Activated CD4-positive, alpha-beta T cell treated with anti-CD3 and anti-CD28 coated beads, Interleukin-10, Interleukin-2, amounts not matched to agents 100 ng/mL and 50 ng/mL, durations not matched to agents 16 hours and 8 hours (primary cell): ENCODE measurements around the gene MLKL.
"Not testable (repeated sequence)": the region's sequence is repeated elsewhere in the genome, so short reads cannot be mapped to it uniquely, and the experiment has no call there.

Experiments used
- DNase-seq: peaks from one replicate; pipeline ENCODE4 v3.0.0-alpha.2; 2020

MLKL gene

DNA sequence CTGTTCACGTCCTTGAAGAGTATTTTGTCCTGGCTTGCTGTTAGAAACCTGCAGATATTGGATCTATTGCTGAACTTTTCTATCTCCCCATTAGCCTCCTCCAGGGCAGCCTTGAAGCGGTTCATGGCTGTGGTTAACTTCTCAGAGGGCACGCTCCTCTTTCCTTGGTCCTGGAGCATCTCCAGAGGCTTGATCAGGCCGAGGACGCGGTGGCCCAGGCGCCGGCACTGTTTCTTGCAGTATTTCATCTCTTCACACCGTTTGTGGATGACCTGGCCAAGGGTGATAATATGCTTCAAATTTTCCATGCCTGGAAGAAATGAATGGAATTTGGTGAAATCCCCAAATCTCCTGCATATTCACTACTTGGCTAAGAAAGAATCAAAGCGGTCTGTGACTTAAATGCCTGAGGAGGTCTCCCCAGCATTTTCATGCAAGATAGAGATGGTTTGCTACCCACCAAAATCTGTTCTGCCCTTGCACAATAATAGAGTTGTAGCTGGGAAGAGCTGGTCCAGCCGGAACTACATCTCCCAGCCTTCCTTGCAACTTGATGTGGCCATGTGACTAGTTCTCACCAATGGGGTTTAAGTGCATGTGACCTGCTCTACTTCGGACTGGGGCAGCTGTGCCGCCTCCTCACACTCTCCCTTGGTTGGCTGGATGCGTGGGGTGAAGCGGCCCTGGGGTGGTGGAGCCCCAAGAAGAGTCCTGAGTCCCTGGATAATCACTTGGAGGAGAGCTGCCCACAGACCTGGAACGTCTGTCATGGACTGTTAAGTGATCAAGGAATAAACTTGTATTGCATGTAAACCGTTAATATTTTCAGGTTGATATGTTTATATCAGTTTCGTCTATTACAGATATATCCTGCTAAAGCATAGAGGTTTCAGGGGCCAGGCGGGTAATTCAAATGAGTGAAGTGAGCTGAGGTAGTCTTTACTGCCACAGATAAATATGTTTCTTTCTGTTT is 4.9 kb downstream of the MLKL start:
- peak; percentile 90 for DNase-seq

- DNase-seq, result no peak
These were observed 9.4 kb downstream of the MLKL start for GRCh38 chr16:74691093-74691855.

DNA sequence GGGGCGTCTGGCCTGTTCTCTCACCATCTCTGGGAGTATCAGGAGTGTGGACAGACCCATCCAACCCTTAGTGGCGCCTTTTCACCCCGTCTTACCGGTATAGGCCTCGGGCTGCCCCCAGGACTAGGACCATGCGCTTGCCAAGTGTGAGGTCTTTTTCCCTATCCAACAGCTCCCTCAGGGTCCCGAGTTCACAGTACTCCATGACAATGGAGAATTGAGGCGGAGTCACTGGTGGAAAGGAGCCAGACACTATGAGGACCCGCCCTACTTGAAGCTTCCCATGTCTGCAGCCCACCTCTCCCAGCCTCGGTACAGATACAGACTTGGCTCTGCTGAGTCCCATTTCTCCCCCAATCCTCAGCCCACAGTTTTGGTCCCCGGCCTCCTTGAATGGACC is 18.1 kb downstream of the MLKL start:
- DNase-seq, result no peak

GRCh38 chr16:74680681-74681080 is 20.0 kb downstream of the MLKL start:
- DNase-seq, result no peak

GRCh38 chr16:74679983-74680382 is 20.7 kb downstream of the MLKL start:
- no peak for DNase-seq

DNA sequence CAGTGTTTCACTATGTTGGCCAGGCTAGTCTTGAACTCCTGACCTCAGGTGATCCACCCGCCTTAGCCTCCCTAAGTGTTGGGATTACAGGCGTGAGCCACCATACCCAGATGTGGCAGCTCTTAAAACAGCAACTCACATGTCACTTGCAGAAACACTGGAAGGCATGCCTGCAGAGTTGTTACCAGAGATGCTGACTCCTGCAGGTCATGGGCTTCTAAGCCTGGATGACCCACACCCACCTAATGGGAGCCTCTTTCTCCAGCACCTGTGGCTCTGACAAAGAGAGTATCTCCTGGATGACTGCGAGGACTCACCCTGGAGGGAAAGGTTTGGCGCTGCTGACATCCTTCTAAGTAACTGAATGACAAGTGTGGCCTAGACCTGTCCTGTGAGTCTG is 22.8 kb downstream of the MLKL start:
- no peak for DNase-seq

DNA sequence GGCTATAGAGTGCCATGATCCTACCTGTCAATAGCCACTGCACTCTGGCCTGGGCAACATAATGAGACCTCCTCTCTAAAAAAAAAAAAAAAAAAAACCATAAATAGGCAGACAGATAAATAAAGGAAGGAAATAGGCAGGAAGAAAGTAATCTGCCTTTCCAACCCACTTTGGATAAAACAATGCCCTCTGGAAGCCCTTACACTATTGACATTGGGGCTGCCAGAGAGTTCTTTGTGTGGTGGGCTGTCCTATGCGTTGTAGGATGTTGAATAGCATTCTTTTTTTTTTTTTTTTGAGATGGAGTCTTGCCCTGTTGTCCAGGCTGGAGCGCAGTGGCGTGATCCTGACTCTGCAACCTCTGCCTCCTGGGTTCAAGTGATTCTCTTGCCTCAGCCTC is 26.8 kb downstream of the MLKL start:
- no peak for DNase-seq

DNA sequence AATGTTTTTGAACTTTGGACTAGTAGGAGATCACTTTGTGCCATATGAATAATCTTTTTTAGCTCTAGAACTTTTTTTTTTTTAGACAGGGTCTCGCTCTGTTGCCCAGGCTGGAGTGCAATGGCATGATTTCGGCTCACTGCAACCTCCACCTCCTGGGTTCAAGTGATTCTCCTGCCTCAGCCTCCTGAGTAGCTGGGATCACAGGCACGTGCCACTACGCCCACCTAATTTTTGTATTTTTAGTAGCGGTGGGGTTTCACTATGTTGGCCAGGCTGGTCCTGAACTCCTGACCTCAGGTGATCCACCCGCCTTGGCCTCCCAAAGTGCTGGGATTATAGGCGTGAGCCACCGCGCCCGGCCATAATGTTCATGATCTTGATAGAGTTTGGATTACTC is 31.8 kb downstream of the MLKL start:
- DNase-seq, result not testable (repeated sequence)

DNA sequence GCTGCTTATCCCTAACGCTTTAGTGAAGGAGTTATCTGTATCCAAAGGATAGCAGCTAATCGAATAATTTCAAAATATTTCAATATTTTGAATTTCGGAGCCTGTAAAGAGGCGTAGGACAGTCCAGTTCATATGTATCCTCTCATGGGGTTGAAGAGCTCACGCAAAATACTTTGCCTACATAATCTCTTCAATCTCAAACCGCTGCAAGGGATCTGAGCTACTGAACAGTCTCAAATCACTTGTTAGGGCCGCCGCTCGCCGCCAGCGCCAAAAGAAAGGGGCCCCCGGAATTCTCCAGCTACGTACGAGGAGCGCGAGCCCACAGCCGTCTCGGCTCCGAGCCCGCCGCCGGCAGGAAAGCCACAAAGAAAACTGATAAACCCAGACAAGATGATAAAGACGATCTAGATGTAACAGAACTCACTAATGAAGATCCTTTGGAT is 33.4 kb downstream of the MLKL start:
- DNase-seq, result peak; percentile 49

DNA sequence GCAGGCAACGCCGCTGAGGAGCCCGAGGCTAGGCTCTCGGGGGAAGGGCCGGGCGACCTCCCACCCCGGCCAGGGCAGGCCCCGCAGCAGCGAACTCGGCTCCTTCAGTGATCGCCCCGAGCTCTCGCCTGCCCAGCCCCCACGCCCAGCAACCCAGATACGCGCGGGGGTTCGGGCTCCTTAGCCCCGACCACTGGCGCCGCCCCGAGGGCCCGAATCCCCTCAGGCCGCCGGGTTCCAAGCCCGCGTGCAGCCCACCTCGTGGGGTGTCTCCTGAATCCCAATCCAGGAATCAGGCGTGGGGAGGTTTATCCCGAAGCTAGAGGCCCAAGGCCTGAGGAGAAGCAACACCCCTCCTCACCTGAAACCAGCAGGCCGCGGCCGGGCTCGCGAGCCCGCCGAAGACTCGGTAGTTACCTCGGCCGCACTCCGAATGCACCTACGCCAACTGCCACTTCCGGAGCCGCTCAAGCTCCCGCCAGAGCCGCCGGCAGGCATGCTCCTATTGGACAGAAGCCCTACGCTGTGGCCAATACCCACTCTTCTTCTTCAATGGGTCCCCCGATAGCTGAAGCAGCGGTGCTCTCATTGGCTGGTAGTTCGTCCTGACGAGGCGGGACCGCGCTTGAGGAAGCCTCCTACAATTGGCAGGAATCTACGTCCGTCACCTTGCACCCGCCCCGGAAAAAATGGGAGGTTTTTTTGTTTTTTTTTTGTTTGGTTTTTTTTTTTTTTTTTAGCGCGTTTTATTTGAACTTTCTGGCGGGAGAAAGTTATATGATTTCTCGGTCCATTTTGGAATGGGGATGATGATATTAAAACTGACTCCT is 34.0 kb downstream of the MLKL start, which contains the start of gene RFWD3:
RFWD3 (minus strand) TSS at position 453 of the 830 bp plus-strand sequence. CDS start 5,428 bp downstream, outside the sequence.
- DNase-seq, result peak; percentile 99

DNA sequence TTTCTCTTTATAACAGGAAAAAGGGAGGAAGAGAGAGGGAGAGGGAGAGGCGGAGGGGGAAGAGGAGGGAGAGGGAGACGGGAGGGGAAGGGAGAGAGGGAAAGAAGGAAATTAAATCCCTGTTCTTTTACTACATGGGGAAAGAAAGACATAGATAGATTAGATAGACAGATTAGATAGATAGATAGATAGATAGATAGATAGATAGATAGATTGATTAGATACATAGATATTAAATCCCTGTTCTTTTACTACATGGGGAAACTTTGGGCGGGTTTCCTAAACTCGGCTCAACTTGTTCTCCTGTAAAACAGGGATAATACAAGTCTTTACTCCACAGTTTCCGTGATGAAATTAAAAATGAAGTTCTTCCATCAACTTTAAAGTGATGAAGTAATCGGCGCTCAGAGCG is 34.6 kb downstream of the MLKL start:
- DNase-seq, result no peak

- DNase-seq, result no peak
These were observed 39.6 kb downstream of the MLKL start for GRCh38 chr16:74661064-74661463.

- no peak for DNase-seq
These were observed 40.3 kb downstream of the MLKL start for GRCh38 chr16:74660383-74660782.

DNA sequence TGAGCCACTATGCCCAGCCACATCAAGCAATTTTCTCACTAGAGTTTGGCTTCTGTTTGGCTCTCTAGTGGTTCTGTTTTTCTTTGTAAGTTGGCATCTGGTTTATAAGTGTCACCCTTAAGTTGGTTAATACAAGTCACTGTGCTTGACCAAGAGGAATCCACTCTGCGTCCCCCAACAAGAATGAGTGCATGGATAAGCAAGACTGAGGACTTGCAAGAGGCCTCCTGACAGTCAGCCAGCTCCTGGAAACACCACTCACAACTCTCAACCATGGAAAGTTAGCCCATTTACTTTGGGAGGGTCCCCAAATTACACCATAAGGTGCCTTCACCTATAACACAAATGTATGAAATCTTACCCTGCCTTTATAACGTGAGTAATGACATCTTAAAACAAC is 41.6 kb downstream of the MLKL start:
- no peak for DNase-seq

- no peak for DNase-seq
These were observed 42.6 kb downstream of the MLKL start for GRCh38 chr16:74657870-74658642.

GRCh38 chr16:74654536-74655050 is 46.1 kb downstream of the MLKL start:
- no peak for DNase-seq

- not testable (repeated sequence) for DNase-seq
These were observed 47.8 kb downstream of the MLKL start for GRCh38 chr16:74652883-74653282.

DNA sequence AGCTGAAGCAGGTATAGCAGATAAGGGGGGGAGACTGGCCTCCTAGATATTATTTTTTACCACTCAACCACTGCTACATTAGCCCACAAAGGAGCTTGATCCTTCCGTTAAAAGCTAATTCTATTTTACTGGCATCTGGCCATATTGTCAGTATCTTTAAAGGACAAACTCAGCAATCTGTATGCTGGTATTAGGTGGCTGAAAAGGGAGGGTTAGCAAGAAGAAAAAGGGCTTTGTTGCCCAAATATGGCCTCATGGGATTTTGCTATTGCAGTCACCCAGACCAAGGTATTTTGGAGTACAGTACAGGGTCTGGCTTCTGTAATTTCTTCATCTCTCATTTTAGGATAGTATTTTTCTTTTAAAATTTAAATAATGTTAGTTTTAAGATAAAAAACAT is 48.4 kb downstream of the MLKL start:
- no peak for DNase-seq

DNA sequence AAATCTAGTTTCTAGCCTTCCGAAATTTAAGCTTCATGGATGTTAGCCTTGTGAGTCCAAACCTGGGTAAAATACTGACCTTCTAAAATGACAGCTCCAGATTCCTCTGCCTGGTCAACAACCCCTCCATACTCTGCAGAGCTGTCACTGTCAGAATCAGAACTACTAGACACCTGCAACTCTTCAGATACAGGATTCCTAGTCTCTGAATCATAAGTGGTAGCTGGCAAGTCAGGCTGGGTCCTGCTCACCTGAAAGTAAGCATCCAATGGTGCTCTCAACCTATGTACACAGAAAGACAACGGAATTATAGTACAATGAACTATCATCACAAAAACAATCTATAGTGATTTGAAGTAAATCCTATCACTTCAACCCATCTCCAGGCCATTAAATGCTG is 48.8 kb downstream of the MLKL start:
- DNase-seq, result no peak

GRCh38 chr16:74650966-74651567 is 49.6 kb downstream of the MLKL start:
- no peak for DNase-seq

- no peak for DNase-seq
These were observed 50.7 kb downstream of the MLKL start for GRCh38 chr16:74649839-74650504.
